Epithelial cell of prostate (primary cell): ENCODE measurements around the gene CCR4.
"Not testable (repeated sequence)": the region's sequence is repeated elsewhere in the genome, so short reads cannot be mapped to it uniquely, and the experiment has no call there.

Experiments
- DNase-seq: peaks from one replicate; pipeline ENCODE4 v3.0.0-alpha.2; 2011; ENCODE audit warnings: low read depth, low spot score
- H3K27ac ChIP-seq: fragments of 450-650 bp; 2 replicates; pipeline ENCODE4 v1.5.1; 2017; ENCODE audit warnings: mild to moderate bottlenecking

Gene CCR4

DNA sequence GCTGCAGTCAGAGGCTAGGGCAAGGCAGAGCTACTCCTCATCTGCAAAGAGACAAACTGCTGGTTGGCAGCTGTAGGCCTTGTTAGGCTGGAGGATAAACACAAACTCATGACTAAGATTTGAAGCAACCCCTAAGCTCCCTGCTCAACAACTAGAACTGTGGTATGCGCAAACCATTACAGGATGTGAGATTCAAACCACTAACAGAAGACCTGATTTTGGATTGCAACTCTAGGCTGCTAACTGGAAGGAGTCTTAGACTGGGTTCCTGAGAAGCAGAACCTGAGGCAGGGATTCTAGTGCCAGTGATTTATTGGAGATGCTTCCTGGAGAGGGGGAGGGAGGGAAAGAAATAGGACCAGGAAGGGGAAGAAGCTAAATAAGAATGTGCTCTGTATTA, 22.5 kb downstream of the CCR4 start:
- H3K27ac ChIP-seq, result no peak overlapping the region
- no peak for DNase-seq

DNA sequence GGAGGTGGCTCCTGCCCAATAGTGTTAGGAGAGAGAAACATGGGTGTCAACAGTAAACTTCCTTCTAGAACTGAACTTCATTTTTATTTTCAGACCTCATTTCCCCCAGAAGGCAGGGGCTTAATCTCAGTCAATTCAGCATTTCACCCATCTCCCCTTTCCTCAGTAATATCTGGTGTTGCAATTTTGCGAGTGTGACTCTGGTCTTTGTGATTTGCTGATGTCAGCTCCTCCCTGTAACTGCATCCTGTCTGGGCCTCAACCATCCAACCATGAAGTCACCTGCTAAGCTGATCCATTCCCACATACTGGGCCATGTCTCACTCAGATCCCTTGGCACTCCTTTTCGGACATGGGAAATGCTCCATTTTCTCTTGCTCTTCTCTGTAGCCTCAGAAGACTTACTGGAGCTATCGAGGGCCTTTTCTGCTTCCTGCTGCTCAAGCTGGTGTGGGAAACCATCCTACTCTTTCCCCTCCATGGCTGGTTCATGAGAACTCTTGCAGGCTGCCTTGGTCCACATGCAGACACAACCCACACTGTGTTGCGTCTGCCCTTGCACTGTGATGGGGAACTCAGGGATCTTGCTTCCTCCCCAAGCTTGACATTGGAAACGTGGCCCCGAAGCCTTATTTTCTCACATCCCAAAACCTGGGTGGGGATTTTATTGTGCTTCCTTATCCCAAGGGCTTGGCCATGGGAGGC, 24.6 kb downstream of the CCR4 start:
- H3K27ac ChIP-seq, result no peak overlapping the region
- DNase-seq, result no peak

DNA sequence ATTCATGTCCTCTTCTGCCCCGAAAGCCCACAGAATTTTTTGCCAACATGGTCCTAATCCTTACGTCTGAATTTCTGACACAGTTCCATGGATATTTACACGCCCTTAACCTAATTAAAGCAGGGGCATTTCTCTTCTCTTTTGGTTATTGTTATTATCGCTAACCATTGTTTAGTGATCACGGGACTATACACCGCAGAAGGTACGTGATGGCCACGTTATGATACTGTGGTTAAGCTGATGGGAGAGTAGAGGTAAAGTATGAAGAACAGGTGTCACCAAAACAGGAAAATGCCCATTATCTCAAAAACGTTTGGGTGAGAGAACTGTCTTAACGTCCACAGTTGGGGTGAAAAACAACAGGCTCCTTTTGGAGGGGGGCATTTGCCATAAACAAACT, 26.4 kb downstream of the CCR4 start:
- no peak for DNase-seq
- no peak overlapping the region for H3K27ac ChIP-seq

DNA sequence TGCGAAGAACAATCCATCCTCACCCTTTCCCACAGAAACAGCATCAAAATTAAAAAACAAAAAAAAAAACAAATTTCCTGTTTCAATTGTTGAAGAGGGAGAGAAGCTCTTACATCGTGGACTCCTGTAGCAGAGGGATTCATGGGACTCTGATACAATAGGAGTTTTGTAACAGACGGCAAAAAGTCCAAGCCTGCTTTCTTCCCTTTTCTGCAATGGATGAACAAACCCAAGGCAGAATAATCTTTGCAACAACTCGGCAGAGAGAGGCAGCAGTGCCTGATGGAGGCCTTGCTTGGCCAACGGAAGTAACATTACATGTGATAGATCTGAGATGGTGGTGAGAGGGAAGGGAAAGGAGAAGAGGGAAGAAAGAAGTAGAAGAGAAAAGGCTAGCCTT, 26.9 kb downstream of the CCR4 start:
- DNase-seq, result no peak

DNA sequence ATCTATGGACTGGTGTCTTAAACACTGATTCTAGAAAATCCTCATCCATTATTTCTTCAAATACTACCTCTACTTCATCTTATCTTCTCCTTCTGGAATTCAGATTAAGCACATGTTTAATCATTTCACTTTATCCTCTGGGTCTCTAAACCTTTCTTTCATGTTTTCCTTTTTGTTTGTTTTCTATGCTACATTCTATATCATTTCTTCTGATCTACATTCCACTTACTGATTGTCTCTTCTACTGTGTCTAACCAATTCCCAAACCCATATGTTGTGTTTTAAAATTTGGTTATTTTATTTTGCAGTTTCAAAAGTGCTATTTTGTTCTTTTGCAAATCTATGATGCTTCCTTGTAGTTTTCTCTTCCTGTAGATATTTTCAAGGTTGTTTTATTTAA, 31.7 kb downstream of the CCR4 start:
- DNase-seq, result no peak
- H3K27ac ChIP-seq, result no peak overlapping the region

More for the DNA sequence above, 26.9 kb downstream of the CCR4 start:
- H3K27ac ChIP-seq, result no peak overlapping the region

DNA sequence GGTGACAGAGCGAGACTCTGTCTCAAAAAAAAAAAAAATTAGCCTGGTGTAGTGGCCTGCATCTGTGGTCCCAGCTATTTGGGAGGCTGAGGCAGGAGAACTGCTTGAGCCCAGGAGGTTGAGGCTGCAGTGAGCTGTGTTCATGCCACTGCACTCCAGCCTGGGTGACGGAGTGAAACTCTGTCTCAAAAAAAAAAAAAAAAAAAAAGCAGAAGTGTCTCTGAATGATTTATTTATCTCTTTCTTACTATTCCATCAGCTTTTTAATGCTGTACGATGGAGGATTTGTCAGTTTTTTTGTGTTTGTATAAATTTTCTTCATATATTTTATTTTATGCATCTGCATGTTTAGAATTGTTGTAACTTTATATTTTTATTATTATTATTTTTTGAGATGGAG, 33.5 kb downstream of the CCR4 start:
- DNase-seq, result not testable (repeated sequence)

DNA sequence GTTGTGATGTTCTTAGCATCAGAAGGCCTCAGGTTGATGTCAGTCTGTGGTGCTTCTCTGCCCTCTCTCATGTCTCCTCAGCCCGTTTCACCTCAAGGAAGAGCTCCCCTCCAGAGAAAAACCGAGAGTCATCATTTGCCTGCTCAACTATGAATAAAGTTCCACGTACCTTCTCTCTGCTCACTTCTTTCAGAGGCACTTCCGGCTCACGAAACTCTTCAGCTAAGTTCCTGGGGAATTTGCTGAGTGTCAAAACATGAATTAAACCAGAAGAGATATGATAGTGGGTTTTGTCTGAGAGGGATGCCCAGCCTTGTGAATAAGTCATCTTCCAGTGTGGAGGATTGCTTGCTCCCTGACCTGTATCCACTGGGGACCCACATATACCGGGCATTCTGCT, 37.7 kb downstream of the CCR4 start:
- no peak for DNase-seq
- no peak overlapping the region for H3K27ac ChIP-seq

More for the DNA sequence above, 33.5 kb downstream of the CCR4 start:
- not testable (repeated sequence) for H3K27ac ChIP-seq

DNA sequence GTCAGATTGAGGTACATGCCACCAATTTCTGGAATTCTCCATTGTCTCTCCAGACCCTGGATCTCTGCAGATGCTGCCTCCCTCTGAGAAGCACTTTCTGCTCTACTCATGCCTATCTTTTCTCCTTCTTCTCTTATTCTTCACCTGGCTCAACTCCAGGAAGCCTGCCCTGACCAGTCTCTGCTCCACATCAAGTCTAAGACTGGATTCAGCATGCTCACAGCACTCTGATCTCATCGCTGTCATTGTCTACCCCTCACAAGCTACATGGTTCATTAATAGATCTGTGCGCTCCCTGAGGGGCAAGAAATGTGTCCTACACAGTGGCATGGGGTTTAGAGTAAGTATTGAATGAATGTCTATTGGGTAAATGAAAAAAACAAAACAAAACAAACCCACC, 38.7 kb downstream of the CCR4 start:
- no peak overlapping the region for H3K27ac ChIP-seq
- DNase-seq, result peak; percentile 12

DNA sequence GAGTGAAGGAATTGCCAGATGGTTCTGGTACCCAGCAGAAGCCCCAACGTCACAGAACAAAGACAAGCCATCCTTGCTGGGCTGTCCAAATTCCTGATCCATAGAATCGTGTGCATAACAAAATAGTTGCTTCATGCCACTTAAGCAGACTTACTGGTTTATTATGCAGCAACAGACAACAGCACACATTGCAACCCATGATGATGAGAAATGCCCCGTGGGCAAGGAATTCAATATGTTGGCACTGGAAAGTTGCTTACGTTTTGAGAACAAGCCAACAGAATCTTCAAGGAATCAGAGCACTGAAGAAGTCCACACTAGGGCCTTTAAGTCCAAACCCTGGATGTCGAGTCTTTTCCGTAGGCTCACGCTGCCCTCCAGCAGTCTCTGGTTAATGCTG, 40.3 kb downstream of the CCR4 start:
- no peak for DNase-seq
- H3K27ac ChIP-seq, result no peak overlapping the region

DNA sequence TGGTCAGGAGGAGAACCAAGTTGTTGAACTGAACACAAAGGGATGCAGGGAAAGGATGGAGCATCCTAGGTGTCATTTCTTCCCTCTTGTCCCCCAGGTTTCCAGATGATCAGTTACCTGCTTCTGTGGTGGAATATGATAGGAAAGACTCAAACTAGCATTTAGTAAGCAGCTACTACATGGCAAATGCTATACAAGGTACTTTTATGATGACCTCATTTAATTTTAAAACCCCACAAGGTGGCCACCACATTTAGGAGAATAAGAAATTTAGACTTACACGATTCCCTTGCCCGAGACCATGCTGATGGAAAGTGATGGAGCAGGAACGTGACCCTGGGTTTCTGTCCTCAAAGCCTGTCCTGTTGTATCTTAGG, 40.9 kb downstream of the CCR4 start:
- DNase-seq, result no peak
- H3K27ac ChIP-seq, result no peak overlapping the region

DNA sequence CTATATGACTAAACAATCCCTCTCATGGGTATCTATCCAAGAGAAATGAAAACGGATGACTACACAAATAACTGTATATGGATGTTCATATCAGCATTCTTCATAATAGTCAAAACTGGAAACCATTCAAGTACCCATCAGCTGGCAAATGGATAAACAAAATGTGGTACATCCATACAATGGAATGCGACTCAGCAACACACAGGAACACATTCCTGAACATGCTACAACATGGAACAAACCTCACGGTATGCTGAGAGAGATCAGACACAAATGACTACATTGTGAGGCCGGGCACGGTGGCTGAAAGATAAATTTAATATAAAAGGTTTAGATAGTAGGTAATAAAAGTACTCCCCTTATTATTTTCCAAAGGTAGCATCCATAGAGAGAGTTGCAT, 42.6 kb downstream of the CCR4 start:
- peak; percentile 80 for DNase-seq
- H3K27ac ChIP-seq, result peak overlapping the region; percentile 33

DNA sequence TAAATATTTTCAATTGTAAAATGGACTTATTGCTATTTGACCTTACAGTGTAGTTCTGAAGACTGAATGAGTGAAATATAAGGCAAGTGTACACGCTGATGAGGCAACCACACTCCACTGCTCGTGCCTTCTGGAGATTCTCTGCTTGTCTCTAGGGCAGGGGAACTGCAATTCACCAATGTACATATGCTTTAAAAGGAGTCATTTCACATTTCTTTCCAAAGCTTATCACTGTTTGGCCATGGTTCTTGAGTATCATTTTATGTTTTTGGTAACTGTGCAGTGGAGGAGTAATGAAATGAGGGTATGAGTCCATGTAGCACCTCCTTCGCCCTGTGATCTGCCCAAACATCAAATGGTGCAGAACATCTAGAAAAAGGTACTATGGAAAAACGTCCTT, 43.7 kb downstream of the CCR4 start:
- DNase-seq, result no peak
- no peak overlapping the region for H3K27ac ChIP-seq

DNA sequence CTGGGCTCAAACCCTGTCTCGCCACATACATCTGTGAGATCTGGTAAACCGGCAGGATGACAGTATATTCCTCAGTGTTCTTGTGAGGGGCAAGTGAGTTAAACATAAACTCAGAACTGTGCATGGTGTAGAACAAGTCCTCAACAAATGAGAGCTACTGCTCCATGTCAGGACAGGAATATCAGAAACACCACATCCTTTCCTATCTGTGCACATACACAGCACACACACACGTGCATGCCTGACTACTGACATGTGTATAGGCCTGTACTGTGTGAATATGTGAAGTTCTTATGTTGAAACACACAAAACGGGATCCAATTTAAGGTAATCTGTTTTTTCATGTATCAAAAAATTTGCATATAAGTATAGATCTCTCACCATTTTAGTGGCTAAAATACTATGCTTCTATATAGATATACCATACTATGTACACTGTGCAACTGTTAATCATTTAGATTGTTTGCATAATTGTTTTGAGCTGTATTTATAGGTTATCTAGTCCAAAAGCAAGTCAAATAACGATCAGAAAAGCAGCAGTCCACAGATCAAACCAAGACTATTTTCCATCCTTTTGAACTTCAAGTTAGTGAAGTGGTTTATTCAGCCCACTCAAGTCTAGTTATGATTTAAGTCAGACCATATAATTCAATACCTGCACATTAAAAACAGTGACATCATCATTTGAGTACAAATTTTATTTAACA, 44.8 kb downstream of the CCR4 start:
- DNase-seq, result no peak
- H3K27ac ChIP-seq, result no peak overlapping the region

DNA sequence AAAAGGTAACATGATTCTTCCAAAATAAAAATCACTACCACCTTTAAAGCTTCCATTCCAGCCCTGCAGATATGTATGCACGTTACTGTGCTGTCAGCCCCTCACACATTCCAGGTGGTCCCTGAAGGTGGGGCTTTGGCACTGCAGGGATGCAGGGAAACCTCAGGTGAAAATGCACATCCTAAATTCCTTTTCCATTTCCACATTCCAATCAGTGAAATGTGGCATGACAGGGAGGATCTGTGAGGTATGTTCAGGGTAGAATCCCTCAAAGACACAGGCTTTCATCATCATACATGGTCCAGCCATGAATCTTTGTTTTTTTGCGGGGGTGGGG, 45.3 kb downstream of the CCR4 start:
- no peak overlapping the region for H3K27ac ChIP-seq
- no peak for DNase-seq

DNA sequence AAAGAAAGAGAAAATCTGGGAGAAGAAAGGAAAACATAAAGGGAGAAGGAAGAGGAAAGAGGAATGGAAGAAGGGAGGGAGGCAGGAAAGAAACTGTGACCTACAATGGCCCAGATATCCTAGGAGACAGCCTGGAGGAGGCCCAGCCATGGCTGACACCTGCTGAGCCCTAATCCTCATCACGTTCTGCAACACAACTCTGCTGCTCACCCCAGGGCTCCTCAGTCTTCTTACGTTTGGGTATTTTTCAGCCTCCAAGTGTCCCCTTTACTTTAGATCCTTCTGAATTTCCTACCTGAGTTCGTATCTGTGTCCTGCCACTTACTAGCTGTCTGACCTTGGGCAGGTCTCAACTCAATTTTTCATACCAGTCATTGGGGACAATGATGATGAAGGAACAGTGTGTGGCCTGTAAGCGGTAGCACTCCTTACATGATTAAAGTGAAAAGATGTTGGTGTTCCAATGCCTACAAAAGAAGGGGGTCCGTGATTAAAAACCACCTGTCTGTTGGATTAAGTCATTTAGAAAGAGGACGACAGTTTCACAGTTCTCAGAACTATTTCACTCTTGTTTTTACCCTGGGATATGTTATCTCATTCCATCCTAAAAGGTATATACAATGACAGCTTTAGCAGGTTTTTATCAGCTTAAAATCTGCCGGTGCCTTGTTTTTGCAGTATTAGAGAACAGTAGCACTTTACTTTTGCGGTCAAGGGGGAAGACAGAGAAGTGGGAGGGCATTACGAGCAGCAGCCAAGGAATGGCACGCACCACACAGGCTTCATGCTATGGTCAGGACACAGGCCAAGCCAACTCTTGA, 47.4 kb downstream of the CCR4 start:
- H3K27ac ChIP-seq, result no peak overlapping the region
- no peak for DNase-seq

DNA sequence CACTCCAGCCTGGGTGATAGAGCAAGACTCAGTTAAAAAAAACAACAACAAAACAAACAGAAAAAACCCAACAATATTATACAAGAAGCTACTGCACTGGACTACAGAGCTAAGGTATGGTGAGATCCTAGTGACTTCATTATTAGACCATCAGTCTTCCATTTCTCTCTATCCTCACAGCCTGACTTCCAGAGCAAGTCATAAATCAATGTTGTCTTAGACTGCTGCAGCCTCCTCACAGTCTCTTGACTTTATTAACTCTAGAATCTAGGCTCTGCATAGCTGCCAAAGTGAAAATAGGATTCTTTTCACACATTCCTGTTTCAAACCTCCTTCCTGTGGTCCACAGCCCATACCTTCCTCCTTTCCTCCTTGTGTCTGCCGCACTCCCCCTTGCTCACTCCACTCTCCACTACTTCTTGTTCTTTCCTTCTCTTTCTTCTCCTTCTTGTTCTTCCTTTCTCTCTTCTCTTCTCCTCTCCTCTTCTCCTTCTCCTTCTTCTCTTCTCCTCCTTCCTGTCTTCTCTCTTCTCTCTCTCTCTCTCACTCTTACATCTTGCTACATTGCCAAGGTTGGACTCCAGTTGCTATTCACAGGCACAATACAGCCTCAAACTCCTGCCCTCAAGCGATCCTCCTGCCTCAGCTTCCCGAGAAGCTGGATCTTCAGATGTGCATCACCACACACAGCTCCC, 49.4 kb downstream of the CCR4 start:
- no peak for DNase-seq
- H3K27ac ChIP-seq, result no peak overlapping the region

DNA sequence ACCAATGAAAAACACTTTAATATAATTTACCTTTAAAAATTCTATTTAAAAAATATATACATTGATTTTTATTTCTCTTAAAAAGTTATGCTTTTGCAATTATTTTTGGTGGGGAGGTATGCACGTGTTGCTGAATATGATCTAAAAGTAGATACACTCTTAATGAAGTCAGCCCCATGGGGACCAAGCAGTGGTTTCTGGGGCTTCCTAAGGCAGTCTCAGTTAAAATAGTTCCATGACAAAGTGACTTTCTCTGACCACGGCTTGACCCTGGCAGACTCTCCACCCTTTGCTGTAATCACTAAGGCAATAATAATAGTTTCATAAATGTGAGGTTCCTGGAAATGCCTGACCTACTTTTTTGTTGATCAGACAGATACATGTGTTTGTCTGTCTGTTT, 50.4 kb downstream of the CCR4 start:
- no peak for DNase-seq

DNA sequence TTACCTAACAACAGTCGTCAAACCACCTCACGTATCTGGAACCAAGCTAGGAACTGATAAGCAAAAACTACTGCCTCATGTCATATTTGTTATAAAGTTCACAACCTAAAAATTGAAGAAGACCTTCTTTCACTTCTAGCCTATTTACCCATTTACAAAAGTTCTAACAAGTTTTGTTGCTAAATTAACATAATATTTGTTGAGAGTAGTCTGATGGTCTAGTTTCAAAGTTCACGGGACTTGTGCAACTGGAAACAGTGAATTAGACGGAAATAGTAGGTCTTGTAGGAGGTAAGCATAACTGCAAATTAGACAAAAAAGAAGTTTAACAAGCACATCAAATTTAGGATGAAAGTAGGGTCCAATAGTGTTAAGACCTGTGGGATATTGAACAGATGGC, 51.9 kb downstream of the CCR4 start:
- DNase-seq, result no peak
- no peak overlapping the region for H3K27ac ChIP-seq

More for the DNA sequence above, 50.4 kb downstream of the CCR4 start:
- no peak overlapping the region for H3K27ac ChIP-seq

DNA sequence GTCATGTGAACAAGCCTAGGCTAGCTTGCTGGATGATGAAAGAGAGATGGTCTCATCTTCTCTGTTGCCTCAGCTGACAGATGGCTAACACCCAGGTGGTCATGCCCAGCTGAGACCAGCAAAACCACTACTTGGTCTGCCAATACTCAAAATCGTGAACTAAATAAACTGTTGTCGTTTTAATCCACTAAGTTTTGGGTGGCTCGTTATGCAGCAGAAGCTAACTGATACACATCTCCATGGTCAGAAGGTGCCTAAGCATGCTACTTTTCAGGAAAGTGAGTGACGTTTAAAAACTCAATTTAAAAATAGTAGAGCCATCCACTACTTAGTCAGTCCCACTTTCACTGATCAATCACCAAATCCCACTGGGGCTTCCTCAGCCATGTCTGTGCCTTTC, 52.8 kb downstream of the CCR4 start:
- DNase-seq, result no peak
- no peak overlapping the region for H3K27ac ChIP-seq

DNA sequence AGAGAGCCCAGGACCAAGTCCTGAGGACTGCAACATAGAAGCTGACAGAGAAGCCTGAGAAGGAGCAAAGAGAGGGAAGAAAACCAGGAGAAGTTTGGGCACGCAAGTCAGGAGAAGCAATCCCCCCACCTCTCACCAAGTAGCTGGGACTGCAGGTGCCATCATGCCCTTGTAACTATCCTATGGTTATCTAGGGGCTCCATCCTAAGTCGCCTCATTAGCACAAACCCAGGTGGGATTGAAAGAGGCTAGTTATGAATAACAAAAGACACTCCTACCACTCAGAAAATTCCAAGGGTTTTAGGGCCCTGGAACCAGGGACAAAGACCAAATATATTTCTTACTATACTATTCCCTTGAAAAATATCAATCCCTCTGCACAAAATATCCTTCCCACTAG, 53.5 kb downstream of the CCR4 start:
- no peak for DNase-seq
- H3K27ac ChIP-seq, result no peak overlapping the region
